Esophagus muscularis mucosa (tissue), 4 donors: ENCODE measurements around the gene RIOK2.

Experiments
- CTCF ChIP-seq, 3 experiments: fragments of 200-600 bp in 2 of 3; fragments of 450-650 bp in 1 of 3; sonication (generic) in 2 of 3; IDR thresholded peaks; one replicate each; pipeline ENCODE4 v1.5.1; 2017 to 2019; ENCODE audit warnings: antibody characterized with exemption in 3 of 3, mild to moderate bottlenecking in 2 of 3, moderate library complexity in 1 of 3
- EP300 ChIP-seq: sonication (generic); formaldehyde crosslinking; IDR thresholded peaks from one replicate; pipeline ENCODE4 v1.6.1; 2017; ENCODE audit warnings: antibody characterized with exemption
- POLR2A ChIP-seq: fragments of 450-650 bp; IDR thresholded peaks from one replicate; pipeline ENCODE4 v1.6.1; 2017; ENCODE audit warnings: antibody characterized with exemption, moderate library complexity, mild to moderate bottlenecking, low read depth
- POLR2AphosphoS5 ChIP-seq, 2 donors: sonication (generic); formaldehyde crosslinking; IDR thresholded peaks; one replicate each; pipeline ENCODE4 v1.6.1; 2017; ENCODE audit warnings: antibody characterized with exemption in 2 of 2

GRCh38 chr5:97167435-97167834, 15.6 kb downstream of the RIOK2 start:
- TF ChIP-seq POLR2AphosphoS5 (IDR thresholded peaks at IDR 0.05), result no peak
- no peak for TF ChIP-seq CTCF (IDR thresholded peaks at IDR 0.05)
- TF ChIP-seq POLR2A, result no peak
- no peak for TF ChIP-seq EP300
